D721Med (cell line): ENCODE results near the gene COL13A1.

Source experiments
- DNase-seq: peaks from one replicate; pipeline ENCODE4 v3.0.0; 2011; ENCODE audit warnings: low spot score; ENCODE audit not compliant: insufficient read length
- FAIRE-seq: peaks from 2 replicates; lab custom pipeline; 2011; peaks lifted over from hg19 to GRCh38; lab: Jason Lieb, UNC
- TF ChIP-seq, protein P1 (sequence below): IDR thresholded peaks from 2 replicates; pipeline ENCODE4 v1.5.1; 2012; ENCODE audit warnings: mild to moderate bottlenecking, control low read depth; ENCODE audit not compliant: insufficient read depth; ENCODE audit errors: missing control alignments

Gene COL13A1

DNA sequence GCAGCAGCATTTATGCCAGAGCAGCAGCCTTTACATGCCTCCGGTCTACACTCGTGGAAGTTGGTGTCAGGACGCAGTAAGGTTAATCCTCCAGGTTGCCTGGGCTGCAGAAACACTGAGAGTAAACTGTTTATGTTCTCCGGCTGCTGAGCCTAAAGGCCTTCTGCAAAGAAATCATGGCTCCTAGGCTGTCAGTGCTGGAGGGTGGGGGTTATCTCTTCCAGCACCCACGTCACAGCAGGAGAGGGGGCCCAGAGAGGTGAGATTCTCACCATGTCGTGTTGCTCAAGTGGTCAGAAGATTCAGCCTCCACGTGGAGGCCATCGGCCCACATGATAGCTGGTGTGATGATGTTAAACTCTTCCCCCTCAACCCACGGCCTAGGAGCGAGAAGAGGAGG lies 41.2 kb downstream of the COL13A1 start:
- TF ChIP-seq, protein P1, sequence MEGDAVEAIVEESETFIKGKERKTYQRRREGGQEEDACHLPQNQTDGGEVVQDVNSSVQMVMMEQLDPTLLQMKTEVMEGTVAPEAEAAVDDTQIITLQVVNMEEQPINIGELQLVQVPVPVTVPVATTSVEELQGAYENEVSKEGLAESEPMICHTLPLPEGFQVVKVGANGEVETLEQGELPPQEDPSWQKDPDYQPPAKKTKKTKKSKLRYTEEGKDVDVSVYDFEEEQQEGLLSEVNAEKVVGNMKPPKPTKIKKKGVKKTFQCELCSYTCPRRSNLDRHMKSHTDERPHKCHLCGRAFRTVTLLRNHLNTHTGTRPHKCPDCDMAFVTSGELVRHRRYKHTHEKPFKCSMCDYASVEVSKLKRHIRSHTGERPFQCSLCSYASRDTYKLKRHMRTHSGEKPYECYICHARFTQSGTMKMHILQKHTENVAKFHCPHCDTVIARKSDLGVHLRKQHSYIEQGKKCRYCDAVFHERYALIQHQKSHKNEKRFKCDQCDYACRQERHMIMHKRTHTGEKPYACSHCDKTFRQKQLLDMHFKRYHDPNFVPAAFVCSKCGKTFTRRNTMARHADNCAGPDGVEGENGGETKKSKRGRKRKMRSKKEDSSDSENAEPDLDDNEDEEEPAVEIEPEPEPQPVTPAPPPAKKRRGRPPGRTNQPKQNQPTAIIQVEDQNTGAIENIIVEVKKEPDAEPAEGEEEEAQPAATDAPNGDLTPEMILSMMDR: no peak
- DNase-seq (no peak), FAIRE-seq (no peak)

DNA sequence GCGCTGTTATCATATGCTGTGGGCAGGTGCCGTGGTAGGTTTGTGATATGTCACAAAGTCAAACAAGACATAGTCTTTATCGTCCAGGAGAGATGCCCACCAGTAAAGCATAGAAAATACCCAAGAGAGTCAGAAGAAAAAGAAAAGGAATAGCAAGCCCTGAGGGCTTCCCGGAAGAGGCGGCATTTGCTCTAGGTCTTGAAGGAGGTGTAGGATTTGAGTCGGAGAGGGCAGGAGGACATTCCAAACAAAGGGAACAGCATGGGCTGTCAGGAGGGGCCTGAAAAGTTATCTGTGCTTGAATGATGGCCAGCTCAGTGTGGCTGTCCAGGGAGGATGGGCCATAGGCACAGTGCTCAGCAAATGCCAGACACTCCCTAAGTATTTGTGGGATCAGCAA lies 42.2 kb downstream of the COL13A1 start:
- TF ChIP-seq, protein P1: no peak
- FAIRE-seq: no peak

DNA sequence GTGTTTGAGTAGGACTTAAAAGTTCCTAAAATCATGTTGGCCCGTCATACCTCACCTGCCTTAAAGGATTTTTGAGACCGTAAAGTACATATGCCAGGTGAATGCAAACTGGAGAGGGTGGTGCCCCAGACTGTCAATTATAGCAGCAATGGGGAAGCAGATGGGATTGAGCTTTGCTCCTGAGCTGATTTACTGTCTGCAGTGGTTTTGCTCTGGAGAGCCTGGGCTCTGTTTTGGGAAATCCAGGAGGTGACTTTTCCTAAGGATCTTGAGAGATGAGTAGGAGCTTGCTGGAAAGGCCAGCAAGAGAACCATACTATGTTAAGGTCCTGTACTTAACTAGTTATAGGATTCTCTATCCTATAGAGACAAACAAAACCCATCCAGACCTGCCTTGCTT lies 43.0 kb downstream of the COL13A1 start:
- TF ChIP-seq, protein P1: no peak
- FAIRE-seq (no peak), DNase-seq (no peak)

More for the DNA sequence above, 42.2 kb downstream of the COL13A1 start:
- no peak for DNase-seq

DNA sequence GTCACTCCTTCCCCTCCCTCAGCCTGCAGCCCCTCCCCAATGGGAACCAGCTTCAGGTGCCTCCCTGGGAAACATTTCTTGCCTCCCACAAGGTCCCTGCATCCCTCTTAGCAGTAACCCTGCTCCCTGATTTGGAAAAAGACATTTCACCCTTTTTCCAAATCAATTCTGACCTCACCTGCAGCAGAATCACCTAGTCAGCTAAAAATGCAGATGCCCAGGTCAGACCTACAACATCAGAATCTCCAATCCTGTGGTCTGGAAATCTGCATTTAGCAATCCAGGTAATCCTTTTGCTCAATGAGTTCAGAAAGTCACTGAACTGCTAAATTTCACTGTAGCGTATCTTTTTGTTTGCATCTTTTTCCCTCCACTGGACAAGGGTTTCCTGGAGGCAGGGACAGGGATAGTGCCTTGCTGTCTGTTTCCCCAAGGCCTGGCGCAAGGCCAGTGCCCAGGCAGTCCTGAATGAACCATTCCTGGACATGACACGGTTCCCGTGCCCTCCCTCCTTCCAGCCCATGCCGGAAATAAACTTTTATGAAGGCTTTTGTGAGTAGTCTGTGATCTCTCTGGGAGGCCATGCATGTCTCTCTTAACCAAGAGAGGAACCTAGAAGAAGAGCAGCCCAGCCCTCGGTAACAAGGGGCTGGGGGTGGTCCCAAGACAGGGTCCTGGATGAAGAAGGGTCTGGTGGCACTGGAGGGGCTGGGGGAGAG lies 44.0 kb downstream of the COL13A1 start:
- FAIRE-seq (no peak), DNase-seq (no peak)
- TF ChIP-seq, protein P1: no peak

DNA sequence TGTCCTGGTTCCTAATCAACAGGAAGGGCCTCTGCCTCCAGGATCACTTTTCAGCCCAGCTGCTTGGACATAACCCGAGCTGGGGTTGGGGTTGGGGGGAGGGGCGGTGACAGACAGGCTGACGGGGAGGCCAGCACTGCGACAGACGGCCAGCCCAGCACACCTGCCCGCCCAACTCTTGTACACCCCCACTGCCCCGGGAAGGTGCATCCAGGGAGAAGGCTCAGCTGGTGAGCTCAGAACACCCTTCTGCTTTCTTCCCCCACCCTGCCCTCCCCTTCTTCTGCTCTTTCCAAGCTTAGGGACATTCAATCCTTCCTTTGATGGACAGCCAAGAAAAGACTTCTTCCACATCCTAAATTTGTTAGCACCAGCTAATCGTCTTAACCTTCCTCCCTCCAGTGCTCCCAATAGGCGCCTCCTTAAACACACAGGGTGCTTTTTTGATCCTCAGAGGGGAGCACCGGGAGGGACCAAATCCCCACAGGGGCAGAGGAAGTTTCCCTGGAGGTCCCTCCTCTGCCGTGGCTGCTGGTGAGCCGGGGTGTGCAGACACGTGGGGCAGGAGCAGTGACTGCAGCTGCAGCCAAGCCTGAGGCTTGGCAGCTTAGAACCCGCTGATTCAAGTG lies 44.7 kb downstream of the COL13A1 start:
- TF ChIP-seq, protein P1: no peak
- DNase-seq (no peak), FAIRE-seq (no peak)

DNA sequence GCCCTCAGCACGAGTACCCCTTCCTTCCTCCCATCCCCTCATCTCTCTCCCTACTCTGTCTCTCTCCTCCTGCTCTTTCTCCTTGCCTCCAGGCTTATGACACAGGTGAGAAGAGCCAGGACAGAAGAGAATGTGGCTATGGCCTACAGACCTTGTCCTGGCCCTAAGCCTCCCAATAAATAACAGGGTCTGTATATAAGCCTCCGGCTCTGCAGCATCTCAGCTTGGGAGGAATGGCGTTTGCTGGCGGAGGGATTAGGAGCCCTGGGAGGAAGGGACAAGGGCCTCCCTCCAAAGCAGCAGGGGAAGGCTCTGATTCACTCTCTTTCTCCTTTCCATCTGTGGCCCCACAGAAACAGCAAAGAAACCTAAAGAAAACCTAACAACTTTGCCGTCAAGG lies 45.8 kb downstream of the COL13A1 start:
- TF ChIP-seq, protein P1: no peak
- FAIRE-seq (no peak), DNase-seq (no peak)

DNA sequence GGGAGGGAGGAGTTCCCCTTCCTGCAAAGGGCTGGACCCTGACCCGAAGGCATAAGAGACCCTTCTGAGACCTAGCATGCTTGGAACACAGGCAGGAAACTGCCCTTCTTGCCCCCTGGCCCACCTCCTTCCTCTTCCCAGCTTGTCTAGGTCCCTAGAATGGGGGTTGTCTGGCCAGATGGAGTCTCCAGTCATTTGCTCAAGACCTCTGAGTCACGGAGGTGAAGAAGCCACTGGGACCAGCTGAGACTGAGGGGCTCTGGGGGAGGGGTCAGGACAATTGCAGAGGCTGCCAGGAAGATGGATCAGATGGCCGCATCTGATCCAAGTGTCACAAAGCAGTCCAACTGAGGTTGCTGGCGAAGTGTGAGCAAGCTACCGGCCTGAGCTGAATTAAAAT lies 46.2 kb downstream of the COL13A1 start:
- FAIRE-seq: no peak
- no peak for DNase-seq

More for the DNA sequence above, 46.2 kb downstream of the COL13A1 start:
- TF ChIP-seq, protein P1: no peak
